Activated T-cell treated with anti-CD3 and anti-CD28 coated beads for 48 hours (primary cell): ENCODE data around the gene PIAS4.
"Not testable (repeated sequence)": the region's sequence is repeated elsewhere in the genome, so short reads cannot be mapped to it uniquely, and the experiment has no call there.

Experiments
- DNase-seq: peaks from one replicate; pipeline ENCODE4 v3.0.0-alpha.2; 2020; ENCODE audit warnings: low read depth

Gene PIAS4, protein sequence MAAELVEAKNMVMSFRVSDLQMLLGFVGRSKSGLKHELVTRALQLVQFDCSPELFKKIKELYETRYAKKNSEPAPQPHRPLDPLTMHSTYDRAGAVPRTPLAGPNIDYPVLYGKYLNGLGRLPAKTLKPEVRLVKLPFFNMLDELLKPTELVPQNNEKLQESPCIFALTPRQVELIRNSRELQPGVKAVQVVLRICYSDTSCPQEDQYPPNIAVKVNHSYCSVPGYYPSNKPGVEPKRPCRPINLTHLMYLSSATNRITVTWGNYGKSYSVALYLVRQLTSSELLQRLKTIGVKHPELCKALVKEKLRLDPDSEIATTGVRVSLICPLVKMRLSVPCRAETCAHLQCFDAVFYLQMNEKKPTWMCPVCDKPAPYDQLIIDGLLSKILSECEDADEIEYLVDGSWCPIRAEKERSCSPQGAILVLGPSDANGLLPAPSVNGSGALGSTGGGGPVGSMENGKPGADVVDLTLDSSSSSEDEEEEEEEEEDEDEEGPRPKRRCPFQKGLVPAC

DNA sequence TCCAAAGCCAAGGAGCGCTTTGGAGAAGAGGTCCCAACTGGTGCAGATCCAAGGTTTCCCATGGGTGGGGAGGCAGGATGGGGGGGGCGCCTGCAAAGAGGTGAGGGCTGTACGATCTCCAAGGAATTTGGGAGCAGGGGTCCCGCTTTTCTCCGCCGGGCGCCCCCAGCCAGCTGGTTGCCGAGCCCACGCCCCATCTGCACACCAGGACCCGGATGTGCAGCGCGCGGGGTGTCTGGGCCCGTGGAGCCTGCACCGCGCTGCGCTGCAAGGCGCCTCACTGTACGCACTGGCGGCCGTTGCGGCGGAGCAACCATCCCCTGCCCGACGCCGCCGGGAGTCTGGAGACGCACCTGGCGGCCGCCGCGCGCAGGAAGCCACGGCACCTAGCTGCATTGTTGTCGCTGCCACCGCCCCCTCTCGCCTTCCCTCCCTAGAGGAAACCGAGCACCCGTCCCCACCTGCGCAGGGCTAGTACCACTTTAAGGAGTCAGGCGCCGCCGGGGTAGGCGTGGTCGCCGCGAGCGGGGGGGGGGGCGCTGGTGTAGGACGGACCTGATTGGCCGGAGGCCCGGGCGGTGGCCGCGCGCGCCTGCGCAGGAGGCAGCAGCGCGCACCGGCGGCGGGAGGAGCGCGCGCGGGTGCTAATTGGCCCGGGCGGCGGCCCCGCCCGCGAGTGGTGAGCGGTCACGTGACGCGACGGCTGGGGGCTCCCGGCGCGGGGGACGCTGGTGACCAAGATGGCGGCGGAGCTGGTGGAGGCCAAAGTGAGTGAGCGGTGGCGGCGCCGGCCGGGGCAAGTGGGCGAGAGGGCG, at the start of gene PIAS4:
Gene PIAS4 (plus strand): TSS at position 716 of the 815 bp plus-strand sequence. CDS start 25 bp downstream, at position 741.
- DNase-seq: peak; percentile 97

- no peak for DNase-seq
Observed at GRCh38 chr19:3958836-3959765, 48.4 kb upstream of the PIAS4 start.

DNA sequence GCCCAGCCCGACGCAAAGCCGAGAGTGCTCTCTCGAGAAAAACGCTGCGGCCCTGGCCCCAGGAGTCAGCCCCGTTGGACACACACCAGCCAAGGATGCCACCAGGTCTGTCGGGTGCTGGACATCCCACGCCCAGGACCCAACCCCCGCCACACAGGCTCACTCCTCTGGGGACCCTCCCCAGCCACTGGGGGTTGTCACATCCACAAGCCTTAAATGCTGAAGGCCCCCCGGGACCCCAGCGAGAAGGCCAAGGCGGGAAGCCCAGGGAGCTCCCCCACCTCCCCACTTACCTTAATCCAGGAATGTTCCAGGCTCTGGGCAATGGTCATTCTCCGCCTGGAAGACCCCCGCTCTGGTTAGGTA, 47.8 kb upstream of the PIAS4 start:
- DNase-seq: no peak

GRCh38 chr19:3961007-3961406, 46.5 kb upstream of the PIAS4 start:
- no peak for DNase-seq

GRCh38 chr19:3963458-3964255, 43.9 kb upstream of the PIAS4 start:
- DNase-seq: no peak

DNA sequence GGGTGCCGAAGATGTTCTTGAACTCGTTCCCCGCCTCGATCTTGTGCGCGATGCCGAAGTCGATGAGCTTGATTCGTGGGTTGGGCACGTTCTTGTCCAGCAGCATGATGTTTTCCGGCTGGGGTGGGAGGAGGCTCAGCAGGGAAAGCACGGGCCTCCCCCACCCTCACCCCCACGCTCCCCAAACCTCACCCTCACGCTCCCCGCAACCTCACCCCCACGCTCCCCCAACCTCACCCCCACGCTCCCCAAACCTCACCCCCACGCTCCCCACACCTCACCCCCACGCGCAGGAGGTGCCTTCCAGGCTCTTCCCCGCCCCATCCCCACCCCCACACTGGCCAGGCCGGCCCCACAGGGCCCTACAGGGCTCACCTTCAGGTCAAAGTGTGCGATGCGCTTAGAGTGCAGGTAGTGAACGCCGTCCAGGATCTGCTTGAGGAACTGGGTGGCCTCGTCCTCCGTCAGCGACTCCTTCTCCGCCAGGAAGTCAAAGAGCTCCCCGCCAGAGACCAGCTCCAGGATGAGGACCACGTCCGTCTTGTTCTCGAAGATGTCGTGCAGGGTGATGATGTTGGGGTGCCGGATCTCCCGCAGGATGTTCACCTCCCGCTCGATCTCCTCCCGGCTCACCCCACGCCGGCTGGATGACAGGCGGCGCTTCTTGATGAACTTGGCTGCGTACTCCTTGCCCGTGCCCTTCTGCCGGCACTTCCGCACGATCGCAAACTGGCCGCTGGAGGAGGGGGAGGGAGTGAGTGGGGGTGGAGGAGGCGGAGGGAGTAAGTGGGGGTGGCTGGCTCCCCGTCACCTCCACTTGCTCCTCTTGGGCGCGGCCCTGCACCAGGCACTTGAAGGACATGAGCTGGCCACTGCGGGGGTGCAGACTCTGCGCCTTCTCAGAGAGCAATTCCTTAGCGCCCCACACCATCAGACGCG, 43.0 kb upstream of the PIAS4 start:
- no peak for DNase-seq

GRCh38 chr19:3966051-3967017, 41.2 kb upstream of the PIAS4 start:
- DNase-seq: no peak

- not testable (repeated sequence) for DNase-seq
Observed at GRCh38 chr19:3967983-3968382, 39.6 kb upstream of the PIAS4 start.

- DNase-seq: no peak
Observed at GRCh38 chr19:3968556-3969434, 38.7 kb upstream of the PIAS4 start.

- DNase-seq: no peak
Observed at GRCh38 chr19:3969435-3970312, 37.9 kb upstream of the PIAS4 start.

DNA sequence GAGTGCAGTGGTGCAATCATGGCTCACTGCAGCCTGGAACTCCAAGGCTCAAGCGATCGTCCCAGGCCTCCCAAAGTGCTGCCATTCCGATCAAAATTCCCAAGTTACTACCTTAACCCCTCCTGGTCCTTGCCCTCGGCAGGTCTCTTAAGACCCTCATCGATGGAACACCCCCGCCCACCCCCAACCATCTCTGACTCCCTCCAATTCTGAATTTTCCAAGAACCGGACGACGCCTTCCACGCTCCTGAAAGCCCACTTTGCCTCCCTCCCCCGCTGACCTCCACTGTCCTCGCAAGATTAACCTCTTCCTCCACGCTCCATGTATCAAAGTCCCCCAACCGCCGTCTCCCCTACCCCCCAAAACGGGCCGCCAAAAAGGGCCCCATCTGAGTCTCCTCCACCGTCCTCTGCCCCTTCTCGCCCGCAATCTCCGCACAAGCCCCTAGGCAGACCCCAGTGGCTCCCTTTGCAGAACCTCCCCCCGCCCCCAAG, 37.2 kb upstream of the PIAS4 start:
- DNase-seq: no peak

GRCh38 chr19:3970808-3971598, 36.5 kb upstream of the PIAS4 start, which contains the start of gene DAPK3:
Gene DAPK3, minus strand, starts transcription at chr19:3971099. Its CDS starts 1,364 bp downstream, at chr19:3969735.
- peak; percentile 97 for DNase-seq

DNA sequence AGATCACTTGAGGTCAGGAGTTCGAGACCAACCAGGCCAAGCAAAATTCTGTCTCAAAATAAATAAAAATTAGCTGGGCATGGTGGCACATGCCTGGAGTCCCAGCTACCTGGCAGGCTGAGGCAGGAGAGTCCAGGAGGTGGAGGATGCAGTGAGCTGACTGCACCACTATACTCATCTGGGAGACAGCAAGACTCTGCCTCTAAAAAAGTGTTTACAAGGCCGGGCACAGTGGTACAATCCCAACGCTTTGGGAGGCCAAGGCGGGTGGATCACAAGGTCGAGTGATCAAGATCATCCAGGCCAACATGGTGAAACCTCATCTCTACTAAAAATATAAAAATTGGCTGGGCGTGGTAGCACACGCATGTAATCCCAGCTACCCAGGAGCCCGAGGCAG, 32.4 kb upstream of the PIAS4 start:
- no peak for DNase-seq

DNA sequence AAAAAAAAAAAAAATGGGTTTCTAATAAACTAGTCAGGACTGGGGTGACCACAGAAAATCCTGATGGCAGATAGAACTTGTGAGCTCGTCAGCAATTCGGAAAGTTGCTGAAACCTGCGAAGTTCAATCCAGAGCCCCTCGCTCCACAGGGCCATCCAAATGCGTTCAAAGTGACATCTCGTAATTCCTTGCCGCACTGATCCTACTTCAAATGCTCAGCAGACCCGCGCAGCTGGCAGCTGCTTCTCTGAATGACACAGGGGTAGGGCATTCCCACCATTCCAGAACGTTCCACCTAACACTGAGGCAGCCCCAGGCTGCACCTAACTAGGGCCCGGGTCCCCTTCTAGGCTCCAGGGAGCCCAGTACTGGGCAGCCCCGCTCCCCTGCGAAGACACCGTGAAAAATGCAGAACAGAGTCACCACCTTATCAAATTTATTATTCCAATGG, 31.9 kb upstream of the PIAS4 start:
- no peak for DNase-seq

DNA sequence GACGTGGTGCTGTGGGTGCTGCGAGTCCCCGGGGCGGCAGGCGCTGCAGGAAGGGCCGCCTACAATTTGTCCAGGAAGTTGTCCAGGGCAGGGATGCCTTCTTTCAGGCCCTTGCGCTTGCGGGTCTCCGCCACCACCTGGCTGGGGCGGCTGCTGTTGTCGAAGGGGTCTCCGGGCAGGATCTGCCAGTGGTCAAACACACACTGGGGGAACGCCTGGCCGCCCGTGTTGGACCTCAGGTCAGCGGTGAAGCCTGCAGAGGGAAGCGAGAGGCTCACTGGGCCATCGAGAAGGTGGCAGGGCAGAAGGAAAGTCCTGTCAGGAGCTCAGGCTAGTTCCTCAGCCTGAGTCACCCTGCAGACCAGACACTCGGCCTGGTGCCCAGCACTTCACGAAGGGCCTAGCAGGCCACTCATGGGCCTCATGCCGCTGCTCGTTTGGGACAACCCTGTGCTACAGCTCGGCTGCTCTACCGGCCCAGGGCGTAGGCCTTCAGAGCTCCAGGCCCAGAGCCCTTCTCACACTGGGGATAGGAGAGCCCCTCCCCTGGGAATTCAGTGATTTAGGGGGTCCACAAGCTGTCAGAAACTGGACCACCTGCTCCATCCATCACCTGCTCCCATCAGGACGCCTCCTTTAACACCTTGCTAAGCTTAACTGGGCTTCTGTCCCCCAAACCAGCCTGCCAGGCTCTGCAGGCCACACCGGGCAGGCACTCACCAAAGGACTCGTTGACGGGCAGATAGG, 30.9 kb upstream of the PIAS4 start:
- no peak for DNase-seq
